HepG2 (cell line): ENCODE data around the gene FAM162A. TPM values are rescaled to one million over a fixed set of nuclear protein-coding genes. Genes with fewer than 3 reads are reported as not detected.
A peak's percentile ranks its signal among the peaks of the same experiment; 100 is the strongest.

Source experiments
- KLF11 ChIP-seq: IDR thresholded peaks from 2 replicates; pipeline ENCODE4 v1.6.1; 2016; ENCODE audit warnings: missing compliant biosample characterization
- MAFF ChIP-seq: IDR thresholded peaks from 2 replicates; pipeline ENCODE4 v1.6.1; 2011; ENCODE audit warnings: low read depth, low read length, improper control_type of control experiment
- NR2F2 ChIP-seq: IDR thresholded peaks from 2 replicates; pipeline ENCODE4 v1.6.1; 2012; ENCODE audit warnings: low read depth, inconsistent platforms, borderline replicate concordance
- REST ChIP-seq, 2 experiments: IDR thresholded peaks; 2 replicates each; pipeline ENCODE4 v1.6.1; 2011 to 2012; ENCODE audit warnings: low read length in 2 of 2, borderline replicate concordance in 1 of 2, low read depth in 1 of 2, mild to moderate bottlenecking in 1 of 2, moderate library complexity in 1 of 2
- TAF15 ChIP-seq: fragments of 200-400 bp; formaldehyde crosslinking; IDR thresholded peaks from one replicate; pipeline ENCODE4 v1.6.1; 2018; ENCODE audit warnings: mild to moderate bottlenecking, low read depth, low read length; ENCODE audit not compliant: poor library complexity, severe bottlenecking
- ZNF800 ChIP-seq: sonication (generic); formaldehyde crosslinking; IDR thresholded peaks from 2 replicates; pipeline ENCODE4 v1.4.0; 2020; ENCODE audit warnings: missing genetic modification reagents
- polyA plus RNA-seq, 8 experiments: library from polyadenylated mRNA; depleted of rRNA in 3 of 8; stranded (reverse) in 7 of 8; unstranded in 1 of 8; fragments of >200 nt; fragmentation: Illumina TruSeq in 4 of 8; extraction: Trizol in 4 of 8; gene quantifications; 2 replicates each; pipeline versions ENCODE4 v1.2.1 to v1.2.3, GENCODE V29; 2011 to 2016; ENCODE audit warnings: low read depth in 4 of 8, missing spikeins in 1 of 8, mixed read lengths in 1 of 8; ENCODE audit not compliant: insufficient read depth in 1 of 8
- total RNA-seq, 5 experiments: library from RNA; depleted of rRNA; stranded (reverse); fragments of >200 nt; fragmentation: Illumina TruSeq; extraction: Trizol; gene quantifications; 2 replicates each; pipeline ENCODE4 v1.2.3, GENCODE V29; 2016; ENCODE audit warnings: low read depth in 1 of 5
- TF ChIP-seq, protein P1 (sequence below): sonication (generic); formaldehyde crosslinking; IDR thresholded peaks from one replicate; pipeline ENCODE4 v1.5.1; 2020; ENCODE audit warnings: mild to moderate bottlenecking, missing genetic modification reagents; ENCODE audit errors: not compliant biosample characterization
- TF ChIP-seq, protein P2 (sequence below), 2 experiments: sonication (generic) in 1 of 2; formaldehyde crosslinking in 1 of 2; IDR thresholded peaks; 2 replicates each; pipeline versions ENCODE4 v1.5.1 to v1.6.1; 2011 to 2020; ENCODE audit warnings: borderline replicate concordance in 1 of 2, low read depth in 1 of 2, low read length in 1 of 2, mild to moderate bottlenecking in 1 of 2, missing genetic modification reagents in 1 of 2, moderate library complexity in 1 of 2
- TF ChIP-seq, protein P3 (sequence below): sonication (generic); formaldehyde crosslinking; IDR thresholded peaks from 2 replicates; pipeline ENCODE4 v1.5.1; 2020; ENCODE audit warnings: missing genetic modification reagents, mild to moderate bottlenecking, borderline replicate concordance

Gene FAM162A
- total and polyA plus RNA-seq, 2 of the 13 experiments (the other 11 are each of a cell fraction or from before 2014, with no cell fraction given): 115 to 155 TPM

GRCh38 chr3:122366379-122366749 lies 17.6 kb upstream of the FAM162A start (continued):
- TF ChIP-seq, protein P1, sequence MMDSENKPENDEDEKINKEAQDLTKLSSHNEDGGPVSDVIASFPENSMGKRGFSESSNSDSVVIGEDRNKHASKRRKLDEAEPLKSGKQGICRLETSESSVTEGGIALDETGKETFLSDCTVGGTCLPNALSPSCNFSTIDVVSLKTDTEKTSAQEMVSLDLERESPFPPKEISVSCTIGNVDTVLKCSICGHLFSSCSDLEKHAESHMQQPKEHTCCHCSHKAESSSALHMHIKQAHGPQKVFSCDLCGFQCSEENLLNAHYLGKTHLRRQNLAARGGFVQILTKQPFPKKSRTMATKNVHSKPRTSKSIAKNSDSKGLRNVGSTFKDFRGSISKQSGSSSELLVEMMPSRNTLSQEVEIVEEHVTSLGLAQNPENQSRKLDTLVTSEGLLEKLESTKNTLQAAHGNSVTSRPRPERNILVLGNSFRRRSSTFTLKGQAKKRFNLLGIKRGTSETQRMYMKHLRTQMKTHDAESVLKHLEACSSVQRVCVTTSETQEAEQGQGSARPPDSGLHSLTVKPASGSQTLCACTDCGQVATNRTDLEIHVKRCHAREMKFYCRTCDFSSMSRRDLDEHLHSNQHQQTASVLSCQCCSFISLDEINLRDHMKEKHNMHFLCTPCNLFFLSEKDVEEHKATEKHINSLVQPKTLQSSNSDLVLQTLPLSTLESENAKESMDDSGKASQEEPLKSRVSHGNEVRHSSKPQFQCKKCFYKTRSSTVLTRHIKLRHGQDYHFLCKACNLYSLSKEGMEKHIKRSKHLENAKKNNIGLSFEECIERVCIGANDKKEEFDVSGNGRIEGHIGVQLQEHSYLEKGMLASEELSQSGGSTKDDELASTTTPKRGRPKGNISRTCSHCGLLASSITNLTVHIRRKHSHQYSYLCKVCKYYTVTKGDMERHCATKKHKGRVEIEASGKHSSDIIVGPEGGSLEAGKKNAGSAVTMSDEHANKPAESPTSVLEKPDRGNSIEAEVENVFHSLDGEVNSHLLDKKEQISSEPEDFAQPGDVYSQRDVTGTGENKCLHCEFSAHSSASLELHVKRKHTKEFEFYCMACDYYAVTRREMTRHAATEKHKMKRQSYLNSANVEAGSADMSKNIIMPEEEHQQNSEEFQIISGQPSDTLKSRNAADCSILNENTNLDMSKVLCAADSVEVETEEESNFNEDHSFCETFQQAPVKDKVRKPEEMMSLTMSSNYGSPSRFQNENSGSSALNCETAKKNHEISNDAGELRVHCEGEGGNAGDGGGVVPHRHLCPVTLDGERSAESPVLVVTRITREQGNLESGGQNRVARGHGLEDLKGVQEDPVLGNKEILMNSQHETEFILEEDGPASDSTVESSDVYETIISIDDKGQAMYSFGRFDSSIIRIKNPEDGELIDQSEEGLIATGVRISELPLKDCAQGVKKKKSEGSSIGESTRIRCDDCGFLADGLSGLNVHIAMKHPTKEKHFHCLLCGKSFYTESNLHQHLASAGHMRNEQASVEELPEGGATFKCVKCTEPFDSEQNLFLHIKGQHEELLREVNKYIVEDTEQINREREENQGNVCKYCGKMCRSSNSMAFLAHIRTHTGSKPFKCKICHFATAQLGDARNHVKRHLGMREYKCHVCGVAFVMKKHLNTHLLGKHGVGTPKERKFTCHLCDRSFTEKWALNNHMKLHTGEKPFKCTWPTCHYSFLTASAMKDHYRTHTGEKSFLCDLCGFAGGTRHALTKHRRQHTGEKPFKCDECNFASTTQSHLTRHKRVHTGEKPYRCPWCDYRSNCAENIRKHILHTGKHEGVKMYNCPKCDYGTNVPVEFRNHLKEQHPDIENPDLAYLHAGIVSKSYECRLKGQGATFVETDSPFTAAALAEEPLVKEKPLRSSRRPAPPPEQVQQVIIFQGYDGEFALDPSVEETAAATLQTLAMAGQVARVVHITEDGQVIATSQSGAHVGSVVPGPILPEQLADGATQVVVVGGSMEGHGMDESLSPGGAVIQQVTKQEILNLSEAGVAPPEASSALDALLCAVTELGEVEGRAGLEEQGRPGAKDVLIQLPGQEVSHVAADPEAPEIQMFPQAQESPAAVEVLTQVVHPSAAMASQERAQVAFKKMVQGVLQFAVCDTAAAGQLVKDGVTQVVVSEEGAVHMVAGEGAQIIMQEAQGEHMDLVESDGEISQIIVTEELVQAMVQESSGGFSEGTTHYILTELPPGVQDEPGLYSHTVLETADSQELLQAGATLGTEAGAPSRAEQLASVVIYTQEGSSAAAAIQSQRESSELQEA (CRISPR knock-in tag): no peak
- peak; percentile 65 for TF ChIP-seq MAFF
- no peak for TF ChIP-seq KLF11 (CRISPR knock-in tag)
- TF ChIP-seq TAF15: no peak
- TF ChIP-seq ZNF800 (CRISPR knock-in tag): no peak
- TF ChIP-seq, protein P2, sequence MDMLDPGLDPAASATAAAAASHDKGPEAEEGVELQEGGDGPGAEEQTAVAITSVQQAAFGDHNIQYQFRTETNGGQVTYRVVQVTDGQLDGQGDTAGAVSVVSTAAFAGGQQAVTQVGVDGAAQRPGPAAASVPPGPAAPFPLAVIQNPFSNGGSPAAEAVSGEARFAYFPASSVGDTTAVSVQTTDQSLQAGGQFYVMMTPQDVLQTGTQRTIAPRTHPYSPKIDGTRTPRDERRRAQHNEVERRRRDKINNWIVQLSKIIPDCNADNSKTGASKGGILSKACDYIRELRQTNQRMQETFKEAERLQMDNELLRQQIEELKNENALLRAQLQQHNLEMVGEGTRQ (IDR thresholded peaks at IDR 0.05; ENCODE audit: low read depth, low read length): no peak
- TF ChIP-seq, protein P2 (CRISPR knock-in tag; IDR thresholded peaks at IDR 0.05; ENCODE audit: borderline replicate concordance): no peak
- no peak for TF ChIP-seq REST (IDR thresholded peaks at IDR 0.05; ENCODE audit: borderline replicate concordance in 1 of 2, low read depth in 1 of 2, low read length in 2 of 2)
- TF ChIP-seq, protein P3, sequence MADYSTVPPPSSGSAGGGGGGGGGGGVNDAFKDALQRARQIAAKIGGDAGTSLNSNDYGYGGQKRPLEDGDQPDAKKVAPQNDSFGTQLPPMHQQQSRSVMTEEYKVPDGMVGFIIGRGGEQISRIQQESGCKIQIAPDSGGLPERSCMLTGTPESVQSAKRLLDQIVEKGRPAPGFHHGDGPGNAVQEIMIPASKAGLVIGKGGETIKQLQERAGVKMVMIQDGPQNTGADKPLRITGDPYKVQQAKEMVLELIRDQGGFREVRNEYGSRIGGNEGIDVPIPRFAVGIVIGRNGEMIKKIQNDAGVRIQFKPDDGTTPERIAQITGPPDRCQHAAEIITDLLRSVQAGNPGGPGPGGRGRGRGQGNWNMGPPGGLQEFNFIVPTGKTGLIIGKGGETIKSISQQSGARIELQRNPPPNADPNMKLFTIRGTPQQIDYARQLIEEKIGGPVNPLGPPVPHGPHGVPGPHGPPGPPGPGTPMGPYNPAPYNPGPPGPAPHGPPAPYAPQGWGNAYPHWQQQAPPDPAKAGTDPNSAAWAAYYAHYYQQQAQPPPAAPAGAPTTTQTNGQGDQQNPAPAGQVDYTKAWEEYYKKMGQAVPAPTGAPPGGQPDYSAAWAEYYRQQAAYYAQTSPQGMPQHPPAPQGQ (CRISPR knock-in tag): no peak
- no peak for TF ChIP-seq NR2F2
